Lung (tissue), 12 donors: ENCODE measurements around the gene UBE2L5. TPM values are rescaled to one million over a fixed set of nuclear protein-coding genes. Genes with fewer than 3 reads are reported as not detected.

Experiments
- ATAC-seq: fragments of 200-7000 bp; cut with Tn5 transposase; one replicate; pipeline ENCODE4 v1.9.1; 2020; ENCODE audit warnings: moderate number of reproducible peaks; ENCODE audit not compliant: insufficient read depth, low FRiP score
- DNase-seq, 3 donors: peaks; one replicate each; pipeline ENCODE4 v3.0.0-alpha.2; 2013 to 2017
- H3K27ac ChIP-seq, 2 donors: one replicate each; pipeline ENCODE4 v1.5.1; 2013; ENCODE audit warnings: mild to moderate bottlenecking in 2 of 2, moderate library complexity in 2 of 2, control low read depth in 1 of 2, inconsistent platforms in 1 of 2, low read depth in 1 of 2, low read length in 1 of 2
- H3K27me3 ChIP-seq, 3 donors: one replicate each; pipeline ENCODE4 v1.5.1; 2013; ENCODE audit warnings: low read length in 2 of 3; ENCODE audit not compliant: control insufficient read depth in 3 of 3, insufficient read depth in 3 of 3
- H3K36me3 ChIP-seq, 4 donors: one replicate each; pipeline ENCODE4 v1.5.1; 2013; ENCODE audit warnings: low read length in 4 of 4, mild to moderate bottlenecking in 1 of 4, moderate library complexity in 1 of 4; ENCODE audit not compliant: control insufficient read depth in 4 of 4, insufficient read depth in 4 of 4
- H3K4me1 ChIP-seq, 5 donors: one replicate each; pipeline ENCODE4 v1.5.1; 2013; ENCODE audit warnings: low read length in 5 of 5, mild to moderate bottlenecking in 2 of 5, moderate library complexity in 1 of 5; ENCODE audit not compliant: control insufficient read depth in 5 of 5, insufficient read depth in 5 of 5
- H3K4me3 ChIP-seq: one replicate; pipeline ENCODE4 v1.5.1; 2013; ENCODE audit warnings: mild to moderate bottlenecking, control low read depth, moderate library complexity
- H3K9ac ChIP-seq, 2 donors: one replicate each; pipeline ENCODE4 v1.5.1; 2013; ENCODE audit warnings: low read length in 2 of 2, control low read depth in 1 of 2; ENCODE audit not compliant: insufficient read depth in 1 of 2
- H3K9me3 ChIP-seq, 4 donors: one replicate each; pipeline ENCODE4 v1.5.1; 2013; ENCODE audit warnings: low read length in 3 of 4, mild to moderate bottlenecking in 1 of 4, moderate library complexity in 1 of 4; ENCODE audit not compliant: control insufficient read depth in 4 of 4, insufficient read depth in 3 of 4
- WGBS, 2 donors: extraction: QIAGEN DNeasy Blood & Tissue Kit; methylation state at CpG; one replicate each; pipeline ENCODE4 v1.1.7; 2013; 5-methylcytosine and 5-hydroxymethylcytosine counted together
- polyA plus RNA-seq, 2 donors: library from polyadenylated mRNA; stranded (reverse); fragments of 200-250 nt; gene quantifications; one replicate each; pipeline ENCODE4 v1.2.1, GENCODE V29; 2013
- total RNA-seq, 2 donors: library from RNA; depleted of rRNA in 1 of 2; stranded (reverse); fragments of >200 nt in 1 of 2; gene quantifications; one replicate each; pipeline ENCODE4 v1.2.1, GENCODE V29; 2014 to 2021
- TF ChIP-seq, protein P1 (sequence below): IDR thresholded peaks from 2 replicates; pipeline ENCODE4 v1.5.1; 2012; ENCODE audit warnings: mild to moderate bottlenecking; ENCODE audit errors: control extremely low read depth, extremely low read depth
- donor health status: control.
- donor health status: control.
- donor health status: Bipolar disorder and iron deficiency.
- donor health status: healthy.
- donor health status: DM: yes; HTN: yes; CAD: no.

The UBE2L5 gene
- total and polyA plus RNA-seq, 4 donors: 0.06 TPM; not detected in 3

DNA sequence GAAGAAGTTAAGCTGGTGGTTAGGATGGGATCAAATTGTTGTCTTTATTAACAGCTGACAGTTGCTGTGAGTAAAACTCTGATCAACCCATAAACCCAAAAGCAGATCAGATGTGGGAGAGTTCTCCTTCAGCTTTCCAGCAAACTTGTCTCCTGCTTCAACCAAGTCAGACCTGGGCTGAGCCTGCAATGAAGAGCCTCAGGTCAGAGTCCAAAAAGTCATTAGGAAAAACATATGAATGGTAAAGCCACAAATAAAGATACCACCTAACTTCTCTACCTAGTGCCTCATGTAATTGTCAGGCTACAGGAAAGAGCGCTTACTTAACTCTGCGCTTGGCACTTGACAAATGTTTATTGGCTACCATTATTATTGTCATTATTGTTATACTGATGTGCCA is 21.9 kb upstream of the UBE2L5 start:
- TF ChIP-seq, protein P1, sequence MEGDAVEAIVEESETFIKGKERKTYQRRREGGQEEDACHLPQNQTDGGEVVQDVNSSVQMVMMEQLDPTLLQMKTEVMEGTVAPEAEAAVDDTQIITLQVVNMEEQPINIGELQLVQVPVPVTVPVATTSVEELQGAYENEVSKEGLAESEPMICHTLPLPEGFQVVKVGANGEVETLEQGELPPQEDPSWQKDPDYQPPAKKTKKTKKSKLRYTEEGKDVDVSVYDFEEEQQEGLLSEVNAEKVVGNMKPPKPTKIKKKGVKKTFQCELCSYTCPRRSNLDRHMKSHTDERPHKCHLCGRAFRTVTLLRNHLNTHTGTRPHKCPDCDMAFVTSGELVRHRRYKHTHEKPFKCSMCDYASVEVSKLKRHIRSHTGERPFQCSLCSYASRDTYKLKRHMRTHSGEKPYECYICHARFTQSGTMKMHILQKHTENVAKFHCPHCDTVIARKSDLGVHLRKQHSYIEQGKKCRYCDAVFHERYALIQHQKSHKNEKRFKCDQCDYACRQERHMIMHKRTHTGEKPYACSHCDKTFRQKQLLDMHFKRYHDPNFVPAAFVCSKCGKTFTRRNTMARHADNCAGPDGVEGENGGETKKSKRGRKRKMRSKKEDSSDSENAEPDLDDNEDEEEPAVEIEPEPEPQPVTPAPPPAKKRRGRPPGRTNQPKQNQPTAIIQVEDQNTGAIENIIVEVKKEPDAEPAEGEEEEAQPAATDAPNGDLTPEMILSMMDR: no peak

DNA sequence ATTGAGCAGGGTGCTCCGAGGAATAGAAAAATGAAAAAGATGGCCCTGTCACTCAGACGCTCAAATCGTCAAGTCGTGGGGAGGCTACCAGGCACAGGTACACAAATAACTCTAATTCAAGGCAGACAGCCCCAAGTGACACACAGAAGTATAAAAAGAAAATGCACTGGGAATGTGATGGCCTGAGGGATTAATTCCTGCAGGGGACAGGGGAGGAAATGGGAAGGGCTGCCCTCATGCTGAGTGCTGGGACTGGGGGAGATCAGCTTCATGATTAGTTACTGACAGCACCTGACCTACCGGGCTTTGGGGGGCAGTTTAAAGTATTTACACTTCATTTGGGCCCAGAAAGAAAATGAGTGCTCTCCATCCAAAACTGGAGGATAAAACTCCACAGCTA is 20.9 kb upstream of the UBE2L5 start:
- H3K4me3 ChIP-seq: no peak overlapping the region
- H3K9me3 ChIP-seq: no peaks in the 10 kb centered on the region
- TF ChIP-seq, protein P1: no peak
- ATAC-seq (no peak), DNase-seq (no peak)
- no peaks in the 10 kb centered on the region for H3K36me3 ChIP-seq
- WGBS, 2 donors: 94% methylated on average over 5 of the region's 5 CpGs
- no peak overlapping the region for H3K9ac ChIP-seq
- no peaks in the 10 kb centered on the region for H3K27me3 ChIP-seq
- H3K27ac ChIP-seq: no peak overlapping the region
- H3K4me1 ChIP-seq: no peaks in the 10 kb centered on the region

More for the DNA sequence above, 21.9 kb upstream of the UBE2L5 start:
- DNase-seq (no peak), ATAC-seq (no peak)
- no peaks in the 10 kb centered on the region for H3K9me3 ChIP-seq
- H3K4me3 ChIP-seq: no peak overlapping the region
- peaks cover 0 to 4% (median 0%) of the 10 kb centered on the region in 5 donors for H3K4me1 ChIP-seq
- no peak overlapping the region for H3K9ac ChIP-seq
- H3K27ac ChIP-seq: no peak overlapping the region
- no peaks in the 10 kb centered on the region for H3K36me3 ChIP-seq
- 91 to 95% methylated on average over 2 of the region's 2 CpGs for WGBS, 2 donors
- H3K27me3 ChIP-seq: no peaks in the 10 kb centered on the region

- H3K4me1 ChIP-seq: peaks cover 0 to 3% (median 0%) of the 10 kb centered on the region in 5 donors
- H3K4me3 ChIP-seq: no peak overlapping the region
These were observed 18.8 kb upstream of the UBE2L5 start for GRCh38 chr13:30403456-30403855.

More at GRCh38 chr13:30403456-30403855, 18.8 kb upstream of the UBE2L5 start:
- Histone ChIP-seq H3K9me3 (no peaks in the 10 kb centered on the region), H3K27ac (no peak overlapping the region), H3K36me3 (no peaks in the 10 kb centered on the region), H3K27me3 (no peaks in the 10 kb centered on the region), H3K9ac (no peak overlapping the region)
- TF ChIP-seq, protein P1: no peak
- no peak for ATAC-seq
- DNase-seq: no peak
- 82 to 88% methylated on average over 6 of the region's 6 CpGs for WGBS, 2 donors
